ENCODE results near the gene TMEM131.

TMEM131 gene

GRCh38 chr2:97707362-97708047, 288.2 kb downstream of the TMEM131 start:
- DNase-seq (ENCODE audit: low read depth) = no peak

GRCh38 chr2:97706708-97707345, 288.9 kb downstream of the TMEM131 start:
- no peak for DNase-seq (ENCODE audit: low read depth)
